Neural cell (in vitro differentiated cells): ENCODE measurements around the gene NCLN. TPM values are rescaled to one million over a fixed set of nuclear protein-coding genes. Genes with fewer than 3 reads are reported as not detected.

Source experiments
- H2AFZ ChIP-seq: fragments of 200-600, 300-800 bp; sonication (generic), shearing (Covaris generic); 2 replicates; pipeline ENCODE4 v1.6.0; 2014; ENCODE audit warnings: low read depth, mild to moderate bottlenecking, antibody characterized with exemption, low read length, moderate library complexity
- H3F3A ChIP-seq: fragments of 200-600 bp; shearing (Covaris generic); 2 replicates; pipeline ENCODE4 v1.6.1; 2016; ENCODE audit warnings: mild to moderate bottlenecking, moderate library complexity, mixed read lengths, antibody characterized with exemption, low read length; ENCODE audit not compliant: insufficient read depth, poor library complexity, severe bottlenecking
- H3K27ac ChIP-seq: fragments of 200-600, 300-800 bp; sonication (generic), shearing (Covaris generic); 2 replicates; pipeline ENCODE4 v1.5.1; 2014; ENCODE audit warnings: mild to moderate bottlenecking, low read length, moderate library complexity
- H3K27me3 ChIP-seq: fragments of 300-800, 200-600 bp; sonication (generic), shearing (Covaris generic); 2 replicates; pipeline ENCODE4 v1.6.0; 2014; ENCODE audit warnings: mild to moderate bottlenecking, low read depth, low read length, moderate library complexity; ENCODE audit not compliant: insufficient read depth
- H3K36me3 ChIP-seq: fragments of 300-800, 200-600 bp; sonication (generic), shearing (Covaris generic); 2 replicates; pipeline ENCODE4 v1.5.1; 2014; ENCODE audit warnings: mild to moderate bottlenecking, antibody characterized with exemption, low read length, moderate library complexity; ENCODE audit not compliant: insufficient read depth
- H3K4me2 ChIP-seq: fragments of 300-800, 200-600 bp; sonication (generic), shearing (Covaris generic); 2 replicates; pipeline ENCODE4 v1.6.0; 2014; ENCODE audit warnings: mild to moderate bottlenecking, low read length
- H3K4me3 ChIP-seq: fragments of 300-800, 200-600 bp; sonication (generic), shearing (Covaris generic); 2 replicates; pipeline ENCODE4 v1.5.1; 2014; ENCODE audit warnings: mild to moderate bottlenecking, low read length, moderate library complexity
- H3K79me2 ChIP-seq: fragments of 200-600 bp; shearing (Covaris generic); replicated peaks from 2 replicates; pipeline ENCODE4 v1.6.0; 2014; ENCODE audit warnings: mild to moderate bottlenecking, low read length, moderate library complexity; ENCODE audit not compliant: insufficient read depth
- H3K9ac ChIP-seq: fragments of 300-800, 200-600 bp; sonication (generic), shearing (Covaris generic); 2 replicates; pipeline ENCODE4 v1.6.1; 2016; ENCODE audit warnings: mild to moderate bottlenecking, low read length, mixed read lengths
- H3K9me2 ChIP-seq: fragments of 200-600 bp; shearing (Covaris generic); 2 replicates; pipeline ENCODE4 v1.6.1; 2016; ENCODE audit warnings: mild to moderate bottlenecking, low read length, mixed read lengths; ENCODE audit not compliant: insufficient read depth
- H3K9me3 ChIP-seq: fragments of 200-600, 300-800 bp; sonication (generic), shearing (Covaris generic); 2 replicates; pipeline ENCODE4 v1.6.1; 2016; ENCODE audit warnings: mild to moderate bottlenecking, mixed run types, low read length, moderate library complexity, mixed read lengths
- H4K20me1 ChIP-seq: fragments of 200-600 bp; shearing (Covaris generic); 2 replicates; pipeline ENCODE4 v1.6.1; 2016; ENCODE audit warnings: mild to moderate bottlenecking, mixed run types; ENCODE audit not compliant: insufficient read depth
- EP300 ChIP-seq: fragments of 450-650 bp; conservative IDR thresholded peaks from 2 replicates; pipeline ENCODE4 v1.6.1; 2014; ENCODE audit warnings: antibody characterized with exemption, mild to moderate bottlenecking, moderate library complexity; ENCODE audit not compliant: poor library complexity, severe bottlenecking
- EZH2 ChIP-seq: fragments of 200-600, 300-800 bp; shearing (Covaris generic), sonication (generic); IDR thresholded peaks from 2 replicates; pipeline ENCODE4 v1.6.1; 2014; ENCODE audit warnings: antibody characterized with exemption, low read length, borderline replicate concordance, mild to moderate bottlenecking; ENCODE audit not compliant: insufficient read depth, poor library complexity, severe bottlenecking
- MXI1 ChIP-seq: fragments of 450-650 bp; conservative IDR thresholded peaks from 2 replicates; pipeline ENCODE4 v1.6.1; 2014; ENCODE audit warnings: antibody characterized with exemption, mild to moderate bottlenecking; ENCODE audit not compliant: poor library complexity, severe bottlenecking
- POLR2AphosphoS5 ChIP-seq: IDR thresholded peaks from 2 replicates; pipeline ENCODE4 v1.6.1; 2012
- RAD21 ChIP-seq: fragments of 450-650 bp; conservative IDR thresholded peaks from 2 replicates; pipeline ENCODE4 v1.6.1; 2014; ENCODE audit warnings: antibody characterized with exemption, mild to moderate bottlenecking, moderate library complexity
- SMC3 ChIP-seq: fragments of 450-650 bp; conservative IDR thresholded peaks from 2 replicates; pipeline ENCODE4 v1.6.1; 2014; ENCODE audit warnings: antibody characterized with exemption, mild to moderate bottlenecking, moderate library complexity; ENCODE audit not compliant: poor library complexity
- TAF1 ChIP-seq: IDR thresholded peaks from 2 replicates; pipeline ENCODE4 v1.6.1; 2012; ENCODE audit warnings: low read depth
- polyA plus RNA-seq: library from polyadenylated mRNA; depleted of rRNA; stranded (reverse); fragments of >200 nt; gene quantifications from 2 replicates; pipeline ENCODE4 v1.2.3, GENCODE V29; 2014
- TF ChIP-seq, protein P1 (sequence below): fragments of 450-650 bp; IDR thresholded peaks from 2 replicates; pipeline ENCODE4 v1.5.1; 2014; ENCODE audit warnings: antibody characterized with exemption, mild to moderate bottlenecking, moderate library complexity; ENCODE audit not compliant: poor library complexity, severe bottlenecking
- TF ChIP-seq, protein P2 (sequence below): IDR thresholded peaks from 2 replicates; pipeline ENCODE4 v1.6.1; 2012; ENCODE audit warnings: borderline replicate concordance

NCLN gene
- polyA plus RNA-seq, 1 donor from 2014 or later = 23.5 TPM

DNA sequence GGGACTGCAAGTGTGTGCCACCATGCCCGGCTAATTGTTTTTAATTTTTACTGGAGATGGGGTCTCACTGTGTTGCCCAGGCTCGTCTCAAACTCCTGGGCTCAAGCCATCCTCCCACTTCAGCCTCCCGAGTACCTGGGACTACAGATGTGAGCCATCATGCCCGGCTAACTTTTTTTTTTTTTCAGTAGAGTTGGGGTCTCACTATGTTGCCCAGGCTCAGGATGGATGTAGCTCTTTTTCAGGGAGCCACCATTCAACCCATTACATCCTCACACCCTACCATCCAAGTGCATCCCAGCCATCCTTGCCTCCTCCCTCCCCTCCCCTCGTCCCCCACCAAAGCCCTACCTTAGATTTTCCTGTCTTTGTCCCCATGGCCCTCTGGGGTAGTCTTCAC lies 53.6 kb downstream of the NCLN start:
- TF ChIP-seq TAF1 = no peak
- TF ChIP-seq MXI1 = no peak
- TF ChIP-seq, protein P1, sequence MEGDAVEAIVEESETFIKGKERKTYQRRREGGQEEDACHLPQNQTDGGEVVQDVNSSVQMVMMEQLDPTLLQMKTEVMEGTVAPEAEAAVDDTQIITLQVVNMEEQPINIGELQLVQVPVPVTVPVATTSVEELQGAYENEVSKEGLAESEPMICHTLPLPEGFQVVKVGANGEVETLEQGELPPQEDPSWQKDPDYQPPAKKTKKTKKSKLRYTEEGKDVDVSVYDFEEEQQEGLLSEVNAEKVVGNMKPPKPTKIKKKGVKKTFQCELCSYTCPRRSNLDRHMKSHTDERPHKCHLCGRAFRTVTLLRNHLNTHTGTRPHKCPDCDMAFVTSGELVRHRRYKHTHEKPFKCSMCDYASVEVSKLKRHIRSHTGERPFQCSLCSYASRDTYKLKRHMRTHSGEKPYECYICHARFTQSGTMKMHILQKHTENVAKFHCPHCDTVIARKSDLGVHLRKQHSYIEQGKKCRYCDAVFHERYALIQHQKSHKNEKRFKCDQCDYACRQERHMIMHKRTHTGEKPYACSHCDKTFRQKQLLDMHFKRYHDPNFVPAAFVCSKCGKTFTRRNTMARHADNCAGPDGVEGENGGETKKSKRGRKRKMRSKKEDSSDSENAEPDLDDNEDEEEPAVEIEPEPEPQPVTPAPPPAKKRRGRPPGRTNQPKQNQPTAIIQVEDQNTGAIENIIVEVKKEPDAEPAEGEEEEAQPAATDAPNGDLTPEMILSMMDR = no peak
- no peak for TF ChIP-seq SMC3
- TF ChIP-seq POLR2AphosphoS5 = no peak
- TF ChIP-seq EP300 = no peak
- TF ChIP-seq, protein P2, sequence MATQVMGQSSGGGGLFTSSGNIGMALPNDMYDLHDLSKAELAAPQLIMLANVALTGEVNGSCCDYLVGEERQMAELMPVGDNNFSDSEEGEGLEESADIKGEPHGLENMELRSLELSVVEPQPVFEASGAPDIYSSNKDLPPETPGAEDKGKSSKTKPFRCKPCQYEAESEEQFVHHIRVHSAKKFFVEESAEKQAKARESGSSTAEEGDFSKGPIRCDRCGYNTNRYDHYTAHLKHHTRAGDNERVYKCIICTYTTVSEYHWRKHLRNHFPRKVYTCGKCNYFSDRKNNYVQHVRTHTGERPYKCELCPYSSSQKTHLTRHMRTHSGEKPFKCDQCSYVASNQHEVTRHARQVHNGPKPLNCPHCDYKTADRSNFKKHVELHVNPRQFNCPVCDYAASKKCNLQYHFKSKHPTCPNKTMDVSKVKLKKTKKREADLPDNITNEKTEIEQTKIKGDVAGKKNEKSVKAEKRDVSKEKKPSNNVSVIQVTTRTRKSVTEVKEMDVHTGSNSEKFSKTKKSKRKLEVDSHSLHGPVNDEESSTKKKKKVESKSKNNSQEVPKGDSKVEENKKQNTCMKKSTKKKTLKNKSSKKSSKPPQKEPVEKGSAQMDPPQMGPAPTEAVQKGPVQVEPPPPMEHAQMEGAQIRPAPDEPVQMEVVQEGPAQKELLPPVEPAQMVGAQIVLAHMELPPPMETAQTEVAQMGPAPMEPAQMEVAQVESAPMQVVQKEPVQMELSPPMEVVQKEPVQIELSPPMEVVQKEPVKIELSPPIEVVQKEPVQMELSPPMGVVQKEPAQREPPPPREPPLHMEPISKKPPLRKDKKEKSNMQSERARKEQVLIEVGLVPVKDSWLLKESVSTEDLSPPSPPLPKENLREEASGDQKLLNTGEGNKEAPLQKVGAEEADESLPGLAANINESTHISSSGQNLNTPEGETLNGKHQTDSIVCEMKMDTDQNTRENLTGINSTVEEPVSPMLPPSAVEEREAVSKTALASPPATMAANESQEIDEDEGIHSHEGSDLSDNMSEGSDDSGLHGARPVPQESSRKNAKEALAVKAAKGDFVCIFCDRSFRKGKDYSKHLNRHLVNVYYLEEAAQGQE = no peak
- no peak for TF ChIP-seq RAD21
- no peak for TF ChIP-seq EZH2

DNA sequence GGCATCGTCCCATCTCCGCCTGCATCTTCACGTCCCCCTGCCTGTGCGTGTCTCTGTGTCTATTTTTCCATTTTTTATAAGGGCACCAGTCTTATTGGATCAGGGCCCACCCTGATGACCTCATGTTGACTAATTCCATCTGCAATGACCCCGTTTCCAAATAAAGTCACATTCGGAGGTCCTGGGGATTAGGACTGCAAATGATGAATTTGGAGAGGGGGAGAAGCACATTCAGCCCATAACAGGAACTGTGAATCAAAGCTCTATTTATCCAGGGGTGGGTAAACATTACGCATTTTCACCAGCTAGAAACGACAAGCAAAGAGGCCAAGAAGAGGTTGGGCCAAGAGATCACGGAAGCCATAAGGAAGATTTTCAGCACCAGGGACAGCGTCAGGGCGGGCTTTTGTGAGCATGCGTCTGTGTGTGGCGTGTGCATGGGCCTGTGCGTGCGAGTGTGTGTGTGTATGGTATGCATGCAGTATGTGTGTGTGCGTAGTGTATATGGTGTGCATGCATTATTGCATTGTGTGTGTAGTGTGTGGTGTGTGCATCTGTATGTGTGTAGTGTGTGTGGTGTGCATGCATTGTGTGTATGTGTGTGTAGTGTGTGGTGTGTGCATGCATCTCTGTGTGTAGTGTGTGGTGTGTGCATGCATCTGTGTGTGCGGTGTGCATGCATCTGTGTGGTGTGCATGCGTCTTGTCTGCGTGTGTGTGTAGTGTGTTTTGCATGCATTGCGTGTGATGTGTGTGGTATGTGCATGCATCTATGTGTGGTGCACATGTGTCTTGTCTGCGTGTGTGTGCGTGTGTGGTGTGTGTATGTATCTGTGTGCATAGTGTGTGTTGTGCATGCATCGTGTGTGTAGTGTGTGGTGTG lies 58.3 kb downstream of the NCLN start:
- no peak overlapping the region for H3K4me3 ChIP-seq
- H3K27ac ChIP-seq = no peak overlapping the region
- no peak for TF ChIP-seq SMC3
- no peak for TF ChIP-seq EP300
- peak; percentile 18 for TF ChIP-seq POLR2AphosphoS5
- no peak for TF ChIP-seq EZH2
- no peak overlapping the region for H3K4me2 ChIP-seq
- H3K9ac ChIP-seq = no peak overlapping the region
- no peaks in the 10 kb centered on the region for H3K27me3 ChIP-seq
- no peaks in the 10 kb centered on the region for H4K20me1 ChIP-seq
- no peaks in the 10 kb centered on the region for H3K79me2 ChIP-seq
- H3F3A ChIP-seq = no peaks in the 10 kb centered on the region
- no peak overlapping the region for H2AFZ ChIP-seq
- no peaks in the 10 kb centered on the region for H3K9me2 ChIP-seq
- no peaks in the 10 kb centered on the region for H3K36me3 ChIP-seq
- H3K9me3 ChIP-seq = no peaks in the 10 kb centered on the region

More for the DNA sequence above, 53.6 kb downstream of the NCLN start:
- no peaks in the 10 kb centered on the region for H3K27me3 ChIP-seq
- H3F3A ChIP-seq = no peaks in the 10 kb centered on the region
- no peak overlapping the region for H3K4me3 ChIP-seq
- H3K4me2 ChIP-seq = no peak overlapping the region
- H3K9me2 ChIP-seq = no peaks in the 10 kb centered on the region
- no peaks in the 10 kb centered on the region for H4K20me1 ChIP-seq
- H3K79me2 ChIP-seq = peaks cover 7% of the 10 kb centered on the region
- no peaks in the 10 kb centered on the region for H3K36me3 ChIP-seq
- H3K9ac ChIP-seq = no peak overlapping the region
- H3K27ac ChIP-seq = no peak overlapping the region
- H2AFZ ChIP-seq = no peak overlapping the region
- H3K9me3 ChIP-seq = no peaks in the 10 kb centered on the region
